ENCODE measurements around the gene SLC17A2. TPM values are rescaled to one million over a fixed set of nuclear protein-coding genes. Genes with fewer than 3 reads are reported as not detected.

Gene SLC17A2
- total RNA-seq, 3 donors from 2014 or later: 0.33 TPM; not detected in 2

GRCh38 chr6:25918083-25918683 is 12.3 kb downstream of the SLC17A2 start:
- DNase-seq (no peak), ATAC-seq (peak; percentile 66 to 84)
- H3K4me1 Mint-ChIP-seq (ENCODE audit: low read depth): peaks cover 12% of the 10 kb centered on the region
- H3K36me3 Mint-ChIP-seq (ENCODE audit: insufficient read depth): no peaks in the 10 kb centered on the region
- H3K4me3 Mint-ChIP-seq: no peak overlapping the region
- H3K27me3 Mint-ChIP-seq (ENCODE audit: low read depth): no peaks in the 10 kb centered on the region
- peaks cover 4% of the 10 kb centered on the region for H3K9me3 Mint-ChIP-seq

GRCh38 chr6:25916789-25917490 is 13.6 kb downstream of the SLC17A2 start:
- peaks cover 12% of the 10 kb centered on the region for H3K4me1 Mint-ChIP-seq (ENCODE audit: low read depth)
- no peaks in the 10 kb centered on the region for H3K36me3 Mint-ChIP-seq (ENCODE audit: insufficient read depth)

GRCh38 chr6:25916330-25916729 is 14.2 kb downstream of the SLC17A2 start:
- Mint-ChIP-seq H3K9me3 (peaks cover 4% of the 10 kb centered on the region), H3K4me3 (no peak overlapping the region)

More at GRCh38 chr6:25916789-25917490, 13.6 kb downstream of the SLC17A2 start:
- no peak for DNase-seq
- Mint-ChIP-seq H3K27me3 (ENCODE audit: low read depth) (no peaks in the 10 kb centered on the region), H3K4me3 (no peak overlapping the region), H3K9me3 (peaks cover 4% of the 10 kb centered on the region)
- ATAC-seq: no peak

GRCh38 chr6:25913741-25914140 is 16.8 kb downstream of the SLC17A2 start:
- DNase-seq (no peak), ATAC-seq (peak; percentile 13 to 41)
- H3K36me3 Mint-ChIP-seq (ENCODE audit: insufficient read depth): no peaks in the 10 kb centered on the region
- peaks cover 4% of the 10 kb centered on the region for H3K9me3 Mint-ChIP-seq
- H3K27me3 Mint-ChIP-seq (ENCODE audit: low read depth): no peaks in the 10 kb centered on the region
- peaks cover 18% of the 10 kb centered on the region for H3K4me1 Mint-ChIP-seq (ENCODE audit: low read depth)
- no peak overlapping the region for H3K4me3 Mint-ChIP-seq

More at GRCh38 chr6:25916330-25916729, 14.2 kb downstream of the SLC17A2 start:
- Mint-ChIP-seq H3K36me3 (ENCODE audit: insufficient read depth) (no peaks in the 10 kb centered on the region), H3K4me1 (ENCODE audit: low read depth) (peaks cover 16% of the 10 kb centered on the region), H3K27me3 (ENCODE audit: low read depth) (no peaks in the 10 kb centered on the region)
- DNase-seq: no peak
- no peak for ATAC-seq

- no peak for ATAC-seq
- H3K36me3 Mint-ChIP-seq (ENCODE audit: insufficient read depth): no peaks in the 10 kb centered on the region
- H3K27me3 Mint-ChIP-seq (ENCODE audit: low read depth): peaks cover 8% of the 10 kb centered on the region
- DNase-seq: no peak
- H3K4me3 Mint-ChIP-seq: no peak overlapping the region
- H3K4me1 Mint-ChIP-seq (ENCODE audit: low read depth): peaks cover 10% of the 10 kb centered on the region
- H3K9me3 Mint-ChIP-seq: no peaks in the 10 kb centered on the region
Observed at GRCh38 chr6:25911351-25911750, 19.1 kb downstream of the SLC17A2 start.

GRCh38 chr6:25907475-25908014 is 22.9 kb downstream of the SLC17A2 start:
- Mint-ChIP-seq H3K4me3 (no peak overlapping the region), H3K4me1 (ENCODE audit: low read depth) (peaks cover 6% of the 10 kb centered on the region), H3K9me3 (no peaks in the 10 kb centered on the region), H3K27me3 (ENCODE audit: low read depth) (peaks cover 17% of the 10 kb centered on the region), H3K36me3 (ENCODE audit: insufficient read depth) (no peaks in the 10 kb centered on the region)
- ATAC-seq (no peak), DNase-seq (no peak)

GRCh38 chr6:25903467-25904099 is 26.9 kb downstream of the SLC17A2 start:
- Mint-ChIP-seq H3K27me3 (ENCODE audit: low read depth) (peaks cover 17% of the 10 kb centered on the region), H3K4me1 (ENCODE audit: low read depth) (no peaks in the 10 kb centered on the region), H3K36me3 (ENCODE audit: insufficient read depth) (no peaks in the 10 kb centered on the region), H3K9me3 (no peaks in the 10 kb centered on the region), H3K4me3 (no peak overlapping the region)
- DNase-seq (no peak), ATAC-seq (no peak)

- DNase-seq (no peak), ATAC-seq (no peak)
- no peaks in the 10 kb centered on the region for H3K9me3 Mint-ChIP-seq
- H3K27me3 Mint-ChIP-seq (ENCODE audit: low read depth): peaks cover 10% of the 10 kb centered on the region
- no peak overlapping the region for H3K4me3 Mint-ChIP-seq
- H3K4me1 Mint-ChIP-seq (ENCODE audit: low read depth): no peaks in the 10 kb centered on the region
- no peaks in the 10 kb centered on the region for H3K36me3 Mint-ChIP-seq (ENCODE audit: insufficient read depth)
Observed at GRCh38 chr6:25902071-25902470, 28.4 kb downstream of the SLC17A2 start.

GRCh38 chr6:25900843-25901242 is 29.6 kb downstream of the SLC17A2 start:
- Mint-ChIP-seq H3K4me1 (ENCODE audit: low read depth) (no peaks in the 10 kb centered on the region), H3K36me3 (ENCODE audit: insufficient read depth) (no peaks in the 10 kb centered on the region), H3K9me3 (no peaks in the 10 kb centered on the region), H3K4me3 (no peak overlapping the region), H3K27me3 (ENCODE audit: low read depth) (peaks cover 4% of the 10 kb centered on the region)
- ATAC-seq: no peak
- DNase-seq: no peak

GRCh38 chr6:25899580-25900408 is 30.7 kb downstream of the SLC17A2 start:
- H3K36me3 Mint-ChIP-seq (ENCODE audit: insufficient read depth): no peaks in the 10 kb centered on the region
- no peaks in the 10 kb centered on the region for H3K9me3 Mint-ChIP-seq
- ATAC-seq: no peak
- H3K4me1 Mint-ChIP-seq (ENCODE audit: low read depth): no peaks in the 10 kb centered on the region
- no peak overlapping the region for H3K4me3 Mint-ChIP-seq
- H3K27me3 Mint-ChIP-seq (ENCODE audit: low read depth): peaks cover 4% of the 10 kb centered on the region
- no peak for DNase-seq

GRCh38 chr6:25899123-25899522 is 31.4 kb downstream of the SLC17A2 start:
- Mint-ChIP-seq H3K4me3 (no peak overlapping the region), H3K36me3 (ENCODE audit: insufficient read depth) (no peaks in the 10 kb centered on the region), H3K4me1 (ENCODE audit: low read depth) (no peaks in the 10 kb centered on the region), H3K27me3 (ENCODE audit: low read depth) (peaks cover 4% of the 10 kb centered on the region), H3K9me3 (no peaks in the 10 kb centered on the region)
- DNase-seq (no peak), ATAC-seq (no peak)

GRCh38 chr6:25898289-25898977 is 32.1 kb downstream of the SLC17A2 start:
- no peak overlapping the region for H3K4me3 Mint-ChIP-seq
- ATAC-seq (no peak), DNase-seq (no peak)
- H3K4me1 Mint-ChIP-seq (ENCODE audit: low read depth): no peaks in the 10 kb centered on the region
- H3K9me3 Mint-ChIP-seq: no peaks in the 10 kb centered on the region
- H3K27me3 Mint-ChIP-seq (ENCODE audit: low read depth): peaks cover 4% of the 10 kb centered on the region
- no peaks in the 10 kb centered on the region for H3K36me3 Mint-ChIP-seq (ENCODE audit: insufficient read depth)

- Mint-ChIP-seq H3K36me3 (ENCODE audit: insufficient read depth) (no peaks in the 10 kb centered on the region), H3K4me1 (ENCODE audit: low read depth) (no peaks in the 10 kb centered on the region), H3K9me3 (no peaks in the 10 kb centered on the region), H3K27me3 (ENCODE audit: low read depth) (no peaks in the 10 kb centered on the region), H3K4me3 (no peak overlapping the region)
- no peak for DNase-seq
- no peak for ATAC-seq
Observed at GRCh38 chr6:25896252-25896651, 34.2 kb downstream of the SLC17A2 start.

Data from activated T-cell treated with anti-CD3 and anti-CD28 coated beads, Interleukin-2, amount 50 U/mL, for 4 hours (primary cell).